Dedifferentiated amniotic fluid mesenchymal stem cell (primary cell): Measurements from ENCODE around the gene FRS3.

Source experiments
- DNase-seq: peaks from one replicate; pipeline ENCODE4 v3.0.0-alpha.2; 2016; ENCODE audit errors: extremely low spot score

The FRS3 gene

GRCh38 chr6:41741625-41742490, 37.8 kb downstream of the FRS3 start:
- no peak for DNase-seq

- DNase-seq = no peak
Observed at GRCh38 chr6:41740366-41741162, 39.1 kb downstream of the FRS3 start.

- no peak for DNase-seq
Observed at GRCh38 chr6:41739041-41739440, 40.7 kb downstream of the FRS3 start.

- DNase-seq = no peak
Observed at GRCh38 chr6:41737591-41738130, 42.0 kb downstream of the FRS3 start.

- no peak for DNase-seq
Observed at GRCh38 chr6:41736800-41737555, 42.7 kb downstream of the FRS3 start.

GRCh38 chr6:41736186-41736733, 43.4 kb downstream of the FRS3 start:
- no peak for DNase-seq

GRCh38 chr6:41735427-41736185, 44.1 kb downstream of the FRS3 start, which contains the start of gene TFEB:
TFEB (minus strand) TSS chr6:41735608; CDS start chr6:41691213, 44,395 bp downstream.
- peak; percentile 91 for DNase-seq

GRCh38 chr6:41734666-41735426, 44.9 kb downstream of the FRS3 start:
- DNase-seq = peak; percentile 65

- peak; percentile 27 for DNase-seq
Observed at GRCh38 chr6:41733707-41734665, 45.7 kb downstream of the FRS3 start.

- no peak for DNase-seq
Observed at GRCh38 chr6:41733360-41733706, 46.4 kb downstream of the FRS3 start.

GRCh38 chr6:41732591-41733359, 46.9 kb downstream of the FRS3 start:
- DNase-seq = no peak

GRCh38 chr6:41732149-41732548, 47.6 kb downstream of the FRS3 start:
- no peak for DNase-seq

- DNase-seq = no peak
Observed at GRCh38 chr6:41731561-41732086, 48.1 kb downstream of the FRS3 start.

- no peak for DNase-seq
Observed at GRCh38 chr6:41730531-41731436, 48.9 kb downstream of the FRS3 start.

- DNase-seq = no peak
Observed at GRCh38 chr6:41729624-41730023, 50.1 kb downstream of the FRS3 start.

GRCh38 chr6:41728954-41729353, 50.7 kb downstream of the FRS3 start:
- no peak for DNase-seq
